Neural crest cell (in vitro differentiated cells): Measurements from ENCODE around the gene SLC5A10. TPM values are rescaled to one million over a fixed set of nuclear protein-coding genes. Genes with fewer than 3 reads are reported as not detected.

Source experiments
- DNase-seq: peaks from one replicate; pipeline ENCODE4 v3.0.0; 2021; ENCODE audit warnings: low read depth, mixed read lengths, low spot score
- H3K27ac Mint-ChIP-seq: one replicate; pipeline ENCODE4 v1.8.0; 2021; ENCODE audit warnings: mild to moderate bottlenecking, mixed read lengths; ENCODE audit not compliant: unreplicated experiment
- H3K27me3 Mint-ChIP-seq: 2 replicates; pipeline ENCODE4 v1.8.0; 2021; ENCODE audit warnings: low read depth, mild to moderate bottlenecking, mixed read lengths
- H3K36me3 Mint-ChIP-seq: 2 replicates; pipeline ENCODE4 v1.8.0; 2021; ENCODE audit warnings: low read depth, mild to moderate bottlenecking, mixed read lengths
- H3K4me1 Mint-ChIP-seq: 2 replicates; pipeline ENCODE4 v1.8.0; 2021; ENCODE audit warnings: mixed read lengths
- H3K4me3 Mint-ChIP-seq: one replicate; pipeline ENCODE4 v1.8.0; 2021; ENCODE audit warnings: mild to moderate bottlenecking, mixed read lengths
- H3K9me3 Mint-ChIP-seq: 2 replicates; pipeline ENCODE4 v1.8.0; 2021; ENCODE audit warnings: mixed read lengths
- total RNA-seq: library from RNA; stranded (reverse); gene quantifications from 2 replicates; pipeline ENCODE4 v1.2.1, GENCODE V29; 2021
- TF ChIP-seq, protein P1 (sequence below): fragments of 200-600 bp; sonication (generic); conservative IDR thresholded peaks from 2 replicates; pipeline ENCODE4 v1.5.0; 2021; ENCODE audit warnings: antibody characterized with exemption, mild to moderate bottlenecking

SLC5A10 gene
- total RNA-seq, 1 donor from 2014 or later = not detected

DNA sequence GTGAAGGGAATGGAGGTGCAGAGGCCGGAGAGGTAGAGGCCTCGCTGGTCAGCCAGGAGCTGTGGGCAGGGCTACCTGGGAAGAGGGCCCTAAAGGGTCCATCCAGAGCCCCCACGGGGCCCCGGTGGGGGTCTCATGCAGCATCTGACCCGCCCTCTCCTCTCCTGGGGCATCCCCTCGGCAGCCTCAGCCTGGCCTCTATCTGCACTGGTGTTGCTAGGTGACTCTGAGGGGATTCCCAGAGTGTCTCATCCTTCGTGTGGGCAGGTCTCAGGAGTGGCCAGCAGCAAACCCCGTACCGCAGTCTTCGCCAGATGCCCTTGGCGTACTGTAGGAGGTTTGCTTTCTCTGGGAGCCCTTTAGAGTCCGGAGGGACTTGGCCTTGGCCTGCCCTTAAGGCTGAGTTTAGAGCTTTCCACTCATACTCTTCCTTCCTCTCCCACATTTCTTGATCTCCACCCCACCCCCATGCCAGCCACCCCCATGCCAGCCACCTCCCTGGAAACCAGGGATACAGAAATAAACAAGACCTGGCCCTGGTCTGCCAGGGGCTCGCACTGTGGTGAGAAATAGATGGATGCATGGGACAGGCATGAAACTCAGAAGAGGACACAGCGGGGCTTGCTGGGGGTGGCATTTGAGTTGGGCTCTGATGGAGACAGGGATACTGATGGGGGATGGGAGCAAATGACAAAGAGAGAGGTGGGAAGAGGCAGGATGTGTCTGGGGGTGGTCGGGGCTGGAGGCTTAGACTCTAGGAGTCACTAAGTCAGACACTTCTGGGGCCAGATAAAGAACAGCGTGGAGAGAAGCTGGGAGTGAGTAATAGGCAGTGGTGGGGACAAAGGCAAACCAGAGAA, 9.9 kb downstream of the SLC5A10 start:
- no peaks in the 10 kb centered on the region for H3K9me3 Mint-ChIP-seq
- DNase-seq = no peak
- TF ChIP-seq, protein P1, sequence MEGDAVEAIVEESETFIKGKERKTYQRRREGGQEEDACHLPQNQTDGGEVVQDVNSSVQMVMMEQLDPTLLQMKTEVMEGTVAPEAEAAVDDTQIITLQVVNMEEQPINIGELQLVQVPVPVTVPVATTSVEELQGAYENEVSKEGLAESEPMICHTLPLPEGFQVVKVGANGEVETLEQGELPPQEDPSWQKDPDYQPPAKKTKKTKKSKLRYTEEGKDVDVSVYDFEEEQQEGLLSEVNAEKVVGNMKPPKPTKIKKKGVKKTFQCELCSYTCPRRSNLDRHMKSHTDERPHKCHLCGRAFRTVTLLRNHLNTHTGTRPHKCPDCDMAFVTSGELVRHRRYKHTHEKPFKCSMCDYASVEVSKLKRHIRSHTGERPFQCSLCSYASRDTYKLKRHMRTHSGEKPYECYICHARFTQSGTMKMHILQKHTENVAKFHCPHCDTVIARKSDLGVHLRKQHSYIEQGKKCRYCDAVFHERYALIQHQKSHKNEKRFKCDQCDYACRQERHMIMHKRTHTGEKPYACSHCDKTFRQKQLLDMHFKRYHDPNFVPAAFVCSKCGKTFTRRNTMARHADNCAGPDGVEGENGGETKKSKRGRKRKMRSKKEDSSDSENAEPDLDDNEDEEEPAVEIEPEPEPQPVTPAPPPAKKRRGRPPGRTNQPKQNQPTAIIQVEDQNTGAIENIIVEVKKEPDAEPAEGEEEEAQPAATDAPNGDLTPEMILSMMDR = no peak

GRCh38 chr17:18962494-18962815, 10.5 kb downstream of the SLC5A10 start:
- Mint-ChIP-seq H3K4me1 (peaks cover 13% of the 10 kb centered on the region), H3K27me3 (no peaks in the 10 kb centered on the region), H3K36me3 (no peaks in the 10 kb centered on the region), H3K9me3 (no peaks in the 10 kb centered on the region), H3K27ac (peak overlapping the region; percentile 2), H3K4me3 (no peak overlapping the region)
- TF ChIP-seq, protein P1 = no peak
- no peak for DNase-seq

More for the DNA sequence above, 9.9 kb downstream of the SLC5A10 start:
- H3K36me3 Mint-ChIP-seq = no peaks in the 10 kb centered on the region
- H3K4me1 Mint-ChIP-seq = peaks cover 7% of the 10 kb centered on the region
- no peaks in the 10 kb centered on the region for H3K27me3 Mint-ChIP-seq
- H3K4me3 Mint-ChIP-seq = no peak overlapping the region
- H3K27ac Mint-ChIP-seq = peak overlapping the region; percentile 2

GRCh38 chr17:18963126-18964017, 11.4 kb downstream of the SLC5A10 start:
- DNase-seq = no peak
- no peaks in the 10 kb centered on the region for H3K27me3 Mint-ChIP-seq
- H3K9me3 Mint-ChIP-seq = no peaks in the 10 kb centered on the region
- H3K27ac Mint-ChIP-seq = no peak overlapping the region
- H3K36me3 Mint-ChIP-seq = no peaks in the 10 kb centered on the region
- TF ChIP-seq, protein P1 = no peak
- no peak overlapping the region for H3K4me3 Mint-ChIP-seq
- peaks cover 13% of the 10 kb centered on the region for H3K4me1 Mint-ChIP-seq

DNA sequence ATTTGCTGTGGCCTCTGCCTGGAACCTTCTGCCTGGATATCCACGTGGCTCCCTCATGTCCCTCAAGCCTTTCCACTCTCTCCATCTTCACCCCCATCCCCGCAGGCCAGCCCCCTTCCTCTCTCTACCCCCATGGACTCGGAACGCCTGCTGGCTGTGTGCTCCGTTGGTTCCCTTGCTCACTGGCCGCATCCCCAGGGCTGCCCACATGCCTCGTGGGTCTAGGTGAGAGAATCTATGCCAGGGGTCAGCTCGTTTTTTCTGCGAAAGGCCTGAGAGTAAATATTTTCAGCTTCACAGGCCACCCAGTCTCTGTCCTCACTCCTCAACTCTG, 12.0 kb downstream of the SLC5A10 start:
- TF ChIP-seq, protein P1 = no peak
- no peak overlapping the region for H3K4me3 Mint-ChIP-seq

GRCh38 chr17:18964550-18964949, 12.6 kb downstream of the SLC5A10 start:
- no peak overlapping the region for H3K27ac Mint-ChIP-seq
- no peak for DNase-seq
- peaks cover 13% of the 10 kb centered on the region for H3K4me1 Mint-ChIP-seq
- H3K4me3 Mint-ChIP-seq = no peak overlapping the region
- no peaks in the 10 kb centered on the region for H3K36me3 Mint-ChIP-seq
- no peaks in the 10 kb centered on the region for H3K27me3 Mint-ChIP-seq
- H3K9me3 Mint-ChIP-seq = no peaks in the 10 kb centered on the region
- TF ChIP-seq, protein P1 = no peak

More for the DNA sequence above, 12.0 kb downstream of the SLC5A10 start:
- H3K27ac Mint-ChIP-seq = no peak overlapping the region
- no peaks in the 10 kb centered on the region for H3K36me3 Mint-ChIP-seq
- DNase-seq = no peak
- H3K4me1 Mint-ChIP-seq = peaks cover 13% of the 10 kb centered on the region
- no peaks in the 10 kb centered on the region for H3K27me3 Mint-ChIP-seq
- H3K9me3 Mint-ChIP-seq = no peaks in the 10 kb centered on the region
